GM12878 (cell line): ENCODE results near the gene IL4. TPM values are rescaled to one million over a fixed set of nuclear protein-coding genes. Genes with fewer than 3 reads are reported as not detected.

Experiments
- ATAC-seq: fragments of 200-7000 bp; cut with Tn5 transposase; 3 replicates; pipeline ENCODE4 v1.9.1; 2020; ENCODE audit warnings: mild to moderate bottlenecking, moderate library complexity
- BruUV-seq: library from RNA; stranded (reverse); fragments of 400-500 nt; replicated peaks from 2 replicates; lab custom pipeline; 2021; lab: Mats Ljungman, UMichigan
- CTCF ChIA-PET: fragments of 300-600 bp; sonication (Branson Sonifier 250); formaldehyde crosslinking; extraction: SDS; loops from one replicate; lab custom pipeline; 2021; ENCODE audit warnings: inconsistent platforms; lab: Yijun Ruan, JAX
- POLR2A ChIA-PET: fragments of 350-600 bp; formaldehyde crosslinking; extraction: SDS; loops from one replicate; lab custom pipeline; 2021; ENCODE audit warnings: inconsistent platforms; lab: Charles Lee
- RAD21 ChIA-PET: fragments of 300-600 bp; sonication (Branson Sonifier 250); formaldehyde crosslinking; loops from one replicate; lab custom pipeline; 2023; ENCODE audit warnings: antibody characterized with exemption; ENCODE audit not compliant: unreplicated experiment; lab: Charles Lee
- SMC1A ChIA-PET: fragments of 300-600 bp; sonication (Branson Sonifier 250); formaldehyde crosslinking; loops from one replicate; lab custom pipeline; 2023; ENCODE audit not compliant: unreplicated experiment, uncharacterized antibody; lab: Charles Lee
- DNase-seq: peaks from one replicate; pipeline ENCODE4 v3.0.0-alpha.2; 2011; ENCODE audit warnings: low read depth, low spot score
- FAIRE-seq: peaks from 3 replicates; lab custom pipeline; 2011; peaks lifted over from hg19 to GRCh38; lab: Jason Lieb, UNC
- H2AFZ ChIP-seq: 2 replicates; pipeline ENCODE4 v1.6.0; 2011; ENCODE audit warnings: low read depth, low read length, control low read depth; ENCODE audit not compliant: control insufficient read depth
- H3K27ac ChIP-seq: 2 replicates; pipeline ENCODE4 v1.5.1; 2011; ENCODE audit warnings: control low read depth; ENCODE audit not compliant: control insufficient read depth, insufficient read depth
- H3K27me3 ChIP-seq, 2 experiments: replicated peaks in 1 of 2; 2 replicates each; pipeline versions ENCODE4 v1.6.0 to v1.6.1; 2011; ENCODE audit warnings: low read length in 1 of 2; ENCODE audit not compliant: control insufficient read depth in 2 of 2, insufficient read depth in 2 of 2
- H3K36me3 ChIP-seq, 2 experiments: 2 replicates each; pipeline ENCODE4 v1.5.1; 2011; ENCODE audit warnings: low read length in 1 of 2; ENCODE audit not compliant: control insufficient read depth in 2 of 2, insufficient read depth in 2 of 2
- H3K4me1 ChIP-seq: 2 replicates; pipeline ENCODE4 v1.6.1; 2011; ENCODE audit warnings: mild to moderate bottlenecking, low read length, moderate library complexity, mixed read lengths; ENCODE audit not compliant: control insufficient read depth, insufficient read depth
- H3K4me2 ChIP-seq: 2 replicates; pipeline ENCODE4 v1.6.0; 2011; ENCODE audit warnings: control low read depth; ENCODE audit not compliant: control insufficient read depth, insufficient read depth
- H3K4me3 ChIP-seq: fragments of 200-600 bp; sonication (generic); 2 replicates; pipeline ENCODE4 v1.5.1; 2016
- H3K79me2 ChIP-seq: 2 replicates; pipeline ENCODE4 v1.6.0; 2011; ENCODE audit warnings: low read length; ENCODE audit not compliant: control insufficient read depth, insufficient read depth
- H3K9ac ChIP-seq: 2 replicates; pipeline ENCODE4 v1.8.0; 2011; ENCODE audit warnings: low read length, control low read depth, mixed read lengths; ENCODE audit not compliant: control insufficient read depth, insufficient read depth
- H3K9me3 ChIP-seq: replicated peaks from 3 replicates; pipeline ENCODE4 v1.5.1; 2011; ENCODE audit warnings: mild to moderate bottlenecking, low read length; ENCODE audit not compliant: control insufficient read depth, insufficient read depth
- H4K20me1 ChIP-seq: 2 replicates; pipeline ENCODE4 v1.6.0; 2011; ENCODE audit not compliant: control insufficient read depth, insufficient read depth
- BHLHE40 ChIP-seq, 2 experiments: fragments of 450-650 bp in 1 of 2; IDR thresholded peaks; 2 replicates each; pipeline ENCODE4 v1.6.1; 2011 to 2017; ENCODE audit warnings: low read depth in 2 of 2, borderline replicate concordance in 1 of 2, improper control_type of control experiment in 1 of 2, low read length in 1 of 2, mild to moderate bottlenecking in 1 of 2
- CBX5 ChIP-seq: sonication (generic); IDR thresholded peaks from 2 replicates; pipeline ENCODE4 v1.6.1; 2016; ENCODE audit warnings: low read depth, moderate library complexity, mild to moderate bottlenecking, inconsistent platforms
- CEBPB ChIP-seq, 2 experiments: fragments of 150-350 bp in 1 of 2; IDR thresholded peaks; 2 replicates each; pipeline ENCODE4 v1.6.1; 2012 to 2014; ENCODE audit warnings: low read depth in 2 of 2, low read length in 2 of 2, borderline replicate concordance in 1 of 2, inconsistent platforms in 1 of 2
- CREB1 ChIP-seq: IDR thresholded peaks from 2 replicates; pipeline ENCODE4 v1.6.1; 2012; ENCODE audit warnings: low read depth, mild to moderate bottlenecking, inconsistent platforms
- EZH2 ChIP-seq: IDR thresholded peaks from 2 replicates; pipeline ENCODE4 v1.6.1; 2012; ENCODE audit warnings: low read depth, mild to moderate bottlenecking, control low read depth, inconsistent platforms, low read length, borderline replicate concordance; ENCODE audit not compliant: control insufficient read depth
- JUND ChIP-seq: IDR thresholded peaks from 2 replicates; pipeline ENCODE4 v1.6.1; 2012; ENCODE audit warnings: low read depth, mild to moderate bottlenecking, low read length, improper control_type of control experiment, moderate library complexity
- REST ChIP-seq: IDR thresholded peaks from 2 replicates; pipeline ENCODE4 v1.6.1; 2012; ENCODE audit warnings: mild to moderate bottlenecking, low read depth, low read length
- RFX5 ChIP-seq: IDR thresholded peaks from 2 replicates; pipeline ENCODE4 v1.6.1; 2011; ENCODE audit warnings: low read depth, low read length, improper control_type of control experiment
- SIN3A ChIP-seq: IDR thresholded peaks from 2 replicates; pipeline ENCODE4 v1.6.1; 2012; ENCODE audit warnings: low read depth, low read length, improper control_type of control experiment
- SIX5 ChIP-seq: IDR thresholded peaks from 2 replicates; pipeline ENCODE4 v1.6.1; 2011; ENCODE audit warnings: mild to moderate bottlenecking, low read depth, low read length, moderate library complexity; ENCODE audit not compliant: severe bottlenecking
- SMAD5 ChIP-seq: IDR thresholded peaks from 2 replicates; pipeline ENCODE4 v1.6.1; 2016; ENCODE audit warnings: antibody characterized with exemption, low read depth
- SUZ12 ChIP-seq: fragments of 200-600 bp; sonication (generic); IDR thresholded peaks from one replicate; pipeline ENCODE4 v1.6.1; 2018; ENCODE audit warnings: antibody characterized with exemption, mild to moderate bottlenecking; ENCODE audit not compliant: unreplicated experiment
- WRNIP1 ChIP-seq: IDR thresholded peaks from 2 replicates; pipeline ENCODE4 v1.6.1; 2011; ENCODE audit warnings: low read depth, low read length, improper control_type of control experiment, borderline replicate concordance
- WGBS: methylation state at CpG from one replicate; pipeline ENCODE4 v1.1.6; 2016; ENCODE audit warnings: low lambda C conversion rate; ENCODE audit not compliant: insufficient replicate concordance, insufficient coverage; ENCODE audit errors: missing lambda C conversion rate; 5-methylcytosine and 5-hydroxymethylcytosine counted together
- in situ Hi-C: fragments of 300-500 bp; cut with MboI; formaldehyde crosslinking; loops from 9 replicates; pipeline ENCODE4 v1.14.3; 2018; ENCODE audit warnings: mixed read lengths
- intact Hi-C: fragments of 100-400 bp; cut with micrococcal nuclease; formaldehyde crosslinking; loops from one replicate; pipeline ENCODE4 v1.14.2; 2022; ENCODE audit not compliant: unreplicated experiment
- polyA plus RNA-seq, 11 experiments: library from polyadenylated mRNA; depleted of rRNA in 4 of 11; unstranded in 6 of 11; stranded (reverse) in 5 of 11; fragments of >200 nt; fragmentation: Nextera tagmentation in 4 of 11; fragmentation: Illumina TruSeq in 1 of 11; extraction: Ambion mirVana in 4 of 11; extraction: Trizol in 1 of 11; gene quantifications; 1 replicate in 1 of 11; 2 replicates in 10 of 11; pipeline versions ENCODE4 v1.2.1 to v1.2.3, GENCODE V29; 2011 to 2016; ENCODE audit warnings: inconsistent platforms in 2 of 11, missing spikeins in 2 of 11, low read depth in 1 of 11
- total RNA-seq, 4 experiments: library from RNA; depleted of rRNA in 3 of 4; stranded (reverse); fragments of >200 nt in 3 of 4; fragmentation: Illumina TruSeq in 1 of 4; extraction: Trizol in 1 of 4; gene quantifications; 2 replicates each; pipeline versions ENCODE4 v1.2.1 to v1.2.3, GENCODE V29; 2013 to 2021
- TF ChIP-seq, protein P1 (sequence below): fragments of 450-650 bp; conservative IDR thresholded peaks from 2 replicates; pipeline ENCODE4 v1.6.1; 2017; ENCODE audit warnings: mild to moderate bottlenecking, moderate library complexity
- TF ChIP-seq, protein P2 (sequence below): IDR thresholded peaks from 2 replicates; pipeline ENCODE4 v1.6.1; 2012; ENCODE audit warnings: low read length, inconsistent platforms

IL4 gene
- total and polyA plus RNA-seq, 10 of the 15 experiments (the other 5 are each of a cell fraction or from before 2014, with no cell fraction given): 0.20 to 0.80 (median 0.50) TPM; not detected in 7

- ChIA-PET RAD21 (interaction anchor here (0.8 to 1.9 kb wide), 4 partner anchors 25 to 151 kb away, joined by 3 to 6 read pairs (median 3); no protein-coding TSS in a partner anchor), POLR2A (interaction anchor here (1.0 to 11.2 kb wide), 4 partner anchors 7 to 68 kb away, joined by 3 to 118 read pairs (median 3); partner anchors contain the start of genes IL13 and KIF3A), CTCF (interaction anchor here (0.7 to 1.5 kb wide), 2 partner anchors 13 to 20 kb away, joined by 3 read pairs; no protein-coding TSS in a partner anchor), SMC1A (interaction anchor here (11.4 kb wide), 1 partner anchor 7 kb away, joined by 156 read pairs; the partner anchor contains the start of gene IL13)
- 84% methylated on average over 7 of the region's 7 CpGs for WGBS
- Histone ChIP-seq H3K4me2 (no peak overlapping the region), H3K9ac (no peak overlapping the region), H3K4me3 (no peak overlapping the region), H3K79me2 (no peaks in the 10 kb centered on the region), H4K20me1 (no peaks in the 10 kb centered on the region), H3K27me3 (no peaks in the 10 kb centered on the region), H3K9me3 (no peaks in the 10 kb centered on the region), H3K36me3 (no peaks in the 10 kb centered on the region), H2AFZ (no peak overlapping the region), H3K4me1 (peaks cover 24% of the 10 kb centered on the region), H3K27ac (no peak overlapping the region)
- BruUV-seq: no TSS peak
- in situ Hi-C loops (no loop called here), intact Hi-C loops (no loop called here)
- no peak for TF ChIP-seq JUND
- TF ChIP-seq SUZ12: no peak
- no peak for TF ChIP-seq CREB1
- no peak for TF ChIP-seq BHLHE40 (IDR thresholded peaks at IDR 0.05; ENCODE audit: borderline replicate concordance in 1 of 2, low read depth in 2 of 2, low read length in 1 of 2)
- no peak for TF ChIP-seq EZH2
- no peak for TF ChIP-seq REST
- TF ChIP-seq RFX5: no peak
- TF ChIP-seq WRNIP1: no peak
- no peak for TF ChIP-seq SIX5
- TF ChIP-seq CEBPB (IDR thresholded peaks at IDR 0.05; ENCODE audit: borderline replicate concordance in 1 of 2, low read depth in 2 of 2, low read length in 2 of 2): no peak
- TF ChIP-seq, protein P1, sequence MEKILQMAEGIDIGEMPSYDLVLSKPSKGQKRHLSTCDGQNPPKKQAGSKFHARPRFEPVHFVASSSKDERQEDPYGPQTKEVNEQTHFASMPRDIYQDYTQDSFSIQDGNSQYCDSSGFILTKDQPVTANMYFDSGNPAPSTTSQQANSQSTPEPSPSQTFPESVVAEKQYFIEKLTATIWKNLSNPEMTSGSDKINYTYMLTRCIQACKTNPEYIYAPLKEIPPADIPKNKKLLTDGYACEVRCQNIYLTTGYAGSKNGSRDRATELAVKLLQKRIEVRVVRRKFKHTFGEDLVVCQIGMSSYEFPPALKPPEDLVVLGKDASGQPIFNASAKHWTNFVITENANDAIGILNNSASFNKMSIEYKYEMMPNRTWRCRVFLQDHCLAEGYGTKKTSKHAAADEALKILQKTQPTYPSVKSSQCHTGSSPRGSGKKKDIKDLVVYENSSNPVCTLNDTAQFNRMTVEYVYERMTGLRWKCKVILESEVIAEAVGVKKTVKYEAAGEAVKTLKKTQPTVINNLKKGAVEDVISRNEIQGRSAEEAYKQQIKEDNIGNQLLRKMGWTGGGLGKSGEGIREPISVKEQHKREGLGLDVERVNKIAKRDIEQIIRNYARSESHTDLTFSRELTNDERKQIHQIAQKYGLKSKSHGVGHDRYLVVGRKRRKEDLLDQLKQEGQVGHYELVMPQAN: no peak
- TF ChIP-seq SIN3A: no peak
- TF ChIP-seq SMAD5: no peak
- TF ChIP-seq, protein P2, sequence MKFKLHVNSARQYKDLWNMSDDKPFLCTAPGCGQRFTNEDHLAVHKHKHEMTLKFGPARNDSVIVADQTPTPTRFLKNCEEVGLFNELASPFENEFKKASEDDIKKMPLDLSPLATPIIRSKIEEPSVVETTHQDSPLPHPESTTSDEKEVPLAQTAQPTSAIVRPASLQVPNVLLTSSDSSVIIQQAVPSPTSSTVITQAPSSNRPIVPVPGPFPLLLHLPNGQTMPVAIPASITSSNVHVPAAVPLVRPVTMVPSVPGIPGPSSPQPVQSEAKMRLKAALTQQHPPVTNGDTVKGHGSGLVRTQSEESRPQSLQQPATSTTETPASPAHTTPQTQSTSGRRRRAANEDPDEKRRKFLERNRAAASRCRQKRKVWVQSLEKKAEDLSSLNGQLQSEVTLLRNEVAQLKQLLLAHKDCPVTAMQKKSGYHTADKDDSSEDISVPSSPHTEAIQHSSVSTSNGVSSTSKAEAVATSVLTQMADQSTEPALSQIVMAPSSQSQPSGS: no peak
- TF ChIP-seq CBX5: no peak
- FAIRE-seq: no peak
- no peak for DNase-seq
- ATAC-seq: no peak
Measured at GRCh38 chr5:132669455-132669820, 4.4 kb upstream of the IL4 start.
